Body of pancreas (tissue), 4 donors: Measurements from ENCODE around the gene ZNF665.

Source experiments
- CTCF ChIP-seq, 7 experiments: fragments of 450-650 bp in 4 of 7; fragments of 200-600 bp in 3 of 7; sonication (generic) in 3 of 7; IDR thresholded peaks; one replicate each; pipeline ENCODE4 v1.5.1; 2016 to 2019; ENCODE audit warnings: antibody characterized with exemption in 7 of 7
- POLR2A ChIP-seq, 3 donors: fragments of 450-650 bp; IDR thresholded peaks; one replicate each; pipeline ENCODE4 v1.6.1; 2016; ENCODE audit warnings: antibody characterized with exemption in 3 of 3, mild to moderate bottlenecking in 2 of 3

- TF ChIP-seq CTCF (IDR thresholded peaks at IDR 0.05) (no peak), POLR2A (IDR thresholded peaks at IDR 0.05) (no peak)
Observed at GRCh38 chr19:53147645-53148044, 45.5 kb downstream of the ZNF665 start.
